GM21619 (cell line): ENCODE results near the gene LGALS3.

ENCODE experiments used
- ATAC-seq: cut with Tn5 transposase; IDR thresholded peaks from one replicate; pipeline ENCODE4 v1.9.1; 2021; ENCODE audit not compliant: unreplicated experiment

LGALS3 gene

DNA sequence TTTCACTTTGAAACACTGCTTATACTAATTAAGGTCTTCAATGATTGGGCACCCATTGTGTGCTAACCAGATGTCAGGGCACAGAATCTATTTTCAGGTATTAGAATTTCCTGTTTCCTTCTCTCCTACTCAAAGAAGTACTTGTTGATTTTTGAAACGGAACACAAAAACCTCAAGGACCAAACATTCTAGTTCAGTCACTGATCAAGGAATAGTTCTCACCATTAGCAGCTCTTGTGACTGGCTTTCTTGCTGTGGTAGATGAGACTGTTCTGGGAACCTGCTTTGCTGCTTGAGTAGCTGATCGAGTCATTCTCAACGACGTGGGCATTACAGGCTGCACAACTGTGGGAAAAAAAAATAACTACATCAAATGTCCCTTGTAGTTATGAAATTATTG is 51.4 kb downstream of the LGALS3 start:
- ATAC-seq: peak; percentile 79

- no peak for ATAC-seq
Observed at GRCh38 chr14:55188686-55189295, 59.7 kb downstream of the LGALS3 start.

GRCh38 chr14:55190906-55191202 is 61.8 kb downstream of the LGALS3 start:
- peak; percentile 4 for ATAC-seq

DNA sequence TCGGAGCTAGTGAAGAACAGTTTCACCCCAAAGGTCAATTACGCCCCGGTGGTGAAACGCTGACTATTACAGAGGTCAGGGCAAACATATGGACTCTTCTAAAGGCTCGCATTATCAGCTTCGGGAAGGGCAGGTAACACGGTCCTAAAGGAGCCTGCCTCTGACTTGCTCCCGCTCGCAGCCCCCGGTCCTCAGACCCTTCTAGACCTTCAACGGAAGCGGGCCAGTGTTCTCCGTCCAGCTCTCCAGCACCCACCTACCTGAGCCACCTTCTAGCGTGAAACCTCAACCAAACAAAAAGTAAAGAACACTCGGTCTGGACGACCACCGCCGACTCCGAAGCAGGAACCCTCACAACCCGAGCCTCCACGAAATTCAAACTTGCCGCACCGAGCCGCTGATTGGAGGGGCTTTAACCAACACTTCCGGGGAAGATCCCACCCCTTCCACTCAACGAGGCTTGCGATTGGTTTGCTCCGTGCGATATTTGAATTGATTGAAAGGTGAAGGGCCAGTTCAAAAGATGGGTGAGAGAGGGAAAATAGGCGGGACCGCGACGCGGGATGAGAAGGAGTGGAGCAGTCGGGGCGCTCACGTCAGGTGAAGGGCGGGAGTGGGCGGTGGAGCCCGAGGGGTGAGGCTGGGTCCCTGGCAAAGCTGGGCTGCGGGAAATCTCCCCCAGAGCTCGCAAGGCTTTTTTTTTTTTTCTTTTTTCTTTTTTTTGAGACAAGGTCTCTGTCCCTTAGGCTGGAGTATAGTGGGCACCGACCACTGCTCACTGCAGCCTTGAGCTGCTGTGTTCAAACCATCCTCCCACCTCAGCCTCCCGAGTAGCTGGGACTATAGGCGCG is 62.4 kb downstream of the LGALS3 start, which contains the start of gene DLGAP5:
Gene DLGAP5 (minus strand): TSS at position 383 of the 851 bp plus-strand sequence. CDS start 2,406 bp downstream, outside the sequence.
- ATAC-seq: peak; percentile 97

DNA sequence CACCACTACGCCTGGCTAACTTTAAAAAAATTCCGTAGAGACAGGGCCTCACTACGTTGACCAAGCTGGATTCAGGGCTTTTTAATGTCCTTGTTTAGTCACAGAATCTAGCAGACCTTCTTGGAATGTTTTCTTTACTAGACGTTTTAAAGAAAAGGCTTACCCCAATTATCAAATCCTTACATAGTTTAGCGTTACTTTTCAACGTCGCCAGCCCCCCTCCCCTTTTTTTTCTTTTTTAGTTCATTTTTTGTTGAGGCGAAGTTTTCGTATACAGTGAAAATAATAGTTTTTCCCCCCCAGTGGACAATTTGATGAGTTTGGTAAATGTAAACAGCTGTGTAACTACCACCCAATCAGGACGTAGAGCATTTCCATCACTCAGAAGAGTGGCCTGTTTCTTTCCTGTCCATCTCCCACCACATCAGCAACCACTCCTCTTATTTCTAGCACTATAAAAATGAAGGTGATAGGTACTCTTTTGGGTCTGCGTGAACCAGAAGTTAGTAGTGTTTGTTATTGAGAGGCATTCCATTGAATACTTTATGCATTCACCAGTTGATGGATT is 63.1 kb downstream of the LGALS3 start:
- no peak for ATAC-seq

DNA sequence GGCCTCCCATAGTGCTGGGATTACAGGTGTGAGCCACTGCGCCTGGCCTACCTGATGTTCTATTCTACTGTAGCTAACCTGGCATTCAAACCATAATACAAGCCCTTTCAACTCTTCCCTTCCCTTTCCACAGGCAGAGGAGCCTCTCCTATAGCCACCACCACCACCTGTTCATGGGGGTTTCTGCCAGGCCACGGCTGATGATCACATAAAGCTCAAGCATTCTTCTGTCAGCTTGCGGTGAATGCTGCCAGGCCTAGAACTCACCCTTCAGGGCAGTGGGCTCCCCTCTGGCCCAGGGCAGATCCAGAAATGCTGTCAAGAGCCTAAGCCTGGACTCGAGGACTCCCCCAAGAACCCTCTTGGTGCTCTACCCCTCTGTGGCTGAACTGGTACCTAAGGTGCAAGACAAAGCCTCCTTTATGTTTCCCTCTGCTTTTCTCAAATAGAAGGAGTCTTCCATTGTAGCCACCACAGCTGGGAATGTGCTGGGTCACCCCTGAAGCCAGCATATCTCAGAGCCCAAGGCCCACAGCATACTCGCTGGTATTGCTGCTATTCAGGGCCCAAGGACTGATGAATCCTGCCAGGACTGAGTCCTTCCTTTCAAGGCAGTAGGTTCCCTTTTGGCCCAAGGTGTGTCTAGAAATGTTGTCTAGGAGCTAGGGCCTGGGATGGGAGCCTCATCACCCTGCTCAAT is 65.8 kb downstream of the LGALS3 start:
- no peak for ATAC-seq
